ENCODE results near the gene MTMR6.

Gene MTMR6

GRCh38 chr13:25276748-25277147 lies 10.5 kb downstream of the MTMR6 start:
- no peak for DNase-seq

GRCh38 chr13:25268561-25268960 lies 18.7 kb downstream of the MTMR6 start:
- no peak for DNase-seq

GRCh38 chr13:25267715-25268114 lies 19.6 kb downstream of the MTMR6 start:
- no peak for DNase-seq

- DNase-seq: no peak
Measured at GRCh38 chr13:25266706-25267105, 20.6 kb downstream of the MTMR6 start.

GRCh38 chr13:25262261-25262660 lies 25.0 kb downstream of the MTMR6 start:
- no peak for DNase-seq

GRCh38 chr13:25253702-25254101 lies 33.6 kb downstream of the MTMR6 start:
- no peak for DNase-seq

- DNase-seq: no peak
Measured at GRCh38 chr13:25252752-25253151, 34.5 kb downstream of the MTMR6 start.

- no peak for DNase-seq
Measured at GRCh38 chr13:25252225-25252624, 35.1 kb downstream of the MTMR6 start.

GRCh38 chr13:25249001-25249543 lies 38.2 kb downstream of the MTMR6 start:
- DNase-seq: no peak

- no peak for DNase-seq
Measured at GRCh38 chr13:25248071-25248470, 39.2 kb downstream of the MTMR6 start.

GRCh38 chr13:25247360-25247759 lies 39.9 kb downstream of the MTMR6 start:
- no peak for DNase-seq

GRCh38 chr13:25244123-25244522 lies 43.2 kb downstream of the MTMR6 start:
- DNase-seq: no peak

- no peak for DNase-seq
Measured at GRCh38 chr13:25242956-25243355, 44.3 kb downstream of the MTMR6 start.

GRCh38 chr13:25241007-25241406 lies 46.3 kb downstream of the MTMR6 start:
- DNase-seq: no peak

- no peak for DNase-seq
Measured at GRCh38 chr13:25237083-25237482, 50.2 kb downstream of the MTMR6 start.

- DNase-seq: no peak
Measured at GRCh38 chr13:25233861-25234260, 53.4 kb downstream of the MTMR6 start.

- DNase-seq: no peak
Measured at GRCh38 chr13:25232937-25233515, 54.3 kb downstream of the MTMR6 start.

GRCh38 chr13:25231517-25231916 lies 55.8 kb downstream of the MTMR6 start:
- no peak for DNase-seq

- DNase-seq: no peak
Measured at GRCh38 chr13:25227690-25228089, 59.6 kb downstream of the MTMR6 start.

GRCh38 chr13:25225970-25226369 lies 61.3 kb downstream of the MTMR6 start:
- no peak for DNase-seq

- no peak for DNase-seq
Measured at GRCh38 chr13:25224151-25224550, 63.1 kb downstream of the MTMR6 start.

- DNase-seq: no peak
Measured at GRCh38 chr13:25222740-25223139, 64.5 kb downstream of the MTMR6 start.

- DNase-seq: no peak
Measured at GRCh38 chr13:25218019-25218418, 69.3 kb downstream of the MTMR6 start.

GRCh38 chr13:25217023-25217885 lies 70.0 kb downstream of the MTMR6 start:
- no peak for DNase-seq
